Upper lobe of right lung (tissue), 1 donor: Measurements from ENCODE around the gene HDGFL2. TPM values are rescaled to one million over a fixed set of nuclear protein-coding genes. Genes with fewer than 3 reads are reported as not detected.
A peak's percentile ranks its signal among the peaks of the same experiment; 100 is the strongest.

Experiments
- ATAC-seq: fragments of 200-7000 bp; cut with Tn5 transposase; one replicate; pipeline ENCODE4 v1.9.1; 2020; ENCODE audit warnings: mild to moderate bottlenecking, moderate library complexity
- DNase-seq: peaks from one replicate; pipeline ENCODE4 v3.0.0-alpha.2; 2020
- H3K27ac ChIP-seq: fragments of 200-600 bp; one replicate; pipeline ENCODE4 v1.8.0; 2022
- H3K27me3 ChIP-seq: fragments of 200-600 bp; one replicate; pipeline ENCODE4 v1.8.0; 2022; ENCODE audit warnings: mild to moderate bottlenecking
- H3K36me3 ChIP-seq: fragments of 200-600 bp; one replicate; pipeline ENCODE4 v1.8.0; 2022
- H3K4me1 ChIP-seq: fragments of 200-600 bp; one replicate; pipeline ENCODE4 v1.8.0; 2022
- H3K4me3 ChIP-seq: fragments of 200-600 bp; one replicate; pipeline ENCODE4 v1.8.0; 2022; ENCODE audit warnings: mild to moderate bottlenecking
- H3K9me3 ChIP-seq: fragments of 200-600 bp; one replicate; pipeline ENCODE4 v1.8.0; 2022
- CTCF ChIP-seq: fragments of 200-600 bp; IDR thresholded peaks from one replicate; pipeline ENCODE4 v1.8.0; 2022; ENCODE audit warnings: antibody characterized with exemption
- intact Hi-C: fragments of 100-400 bp; cut with DNase I; formaldehyde crosslinking; loops from one replicate; pipeline ENCODE4 v1.11.0; 2022
- total RNA-seq: library from RNA; stranded (reverse); fragmentation: NEBNext Ultra II Directional; extraction: Animal tissue kit (Norgen Biotek cat#: 25700); gene quantifications from one replicate; pipeline ENCODE4 v1.2.1, GENCODE V29; 2021
- donor health status: DM: no; HTN: yes; CAD: no; lungs with severe emphysema.

The HDGFL2 gene
- total RNA-seq, 1 donor from 2014 or later: 30.6 TPM

- Histone ChIP-seq H3K27ac (no peak overlapping the region), H3K4me3 (no peak overlapping the region), H3K4me1 (no peaks in the 10 kb centered on the region), H3K36me3 (peaks cover 68% of the 10 kb centered on the region), H3K9me3 (no peaks in the 10 kb centered on the region), H3K27me3 (no peaks in the 10 kb centered on the region)
- no peak for DNase-seq
- no peak for TF ChIP-seq CTCF
- ATAC-seq: no peak
- intact Hi-C loops: no loop called here
Observed at GRCh38 chr19:4492337-4493103, 20.4 kb downstream of the HDGFL2 start.

- intact Hi-C loops: no loop called here
- DNase-seq (no peak), ATAC-seq (no peak)
- Histone ChIP-seq H3K9me3 (no peaks in the 10 kb centered on the region), H3K36me3 (peaks cover 76% of the 10 kb centered on the region), H3K27ac (no peak overlapping the region), H3K4me1 (no peaks in the 10 kb centered on the region), H3K4me3 (no peak overlapping the region), H3K27me3 (no peaks in the 10 kb centered on the region)
- TF ChIP-seq CTCF: no peak
Observed at GRCh38 chr19:4493104-4493928, 21.2 kb downstream of the HDGFL2 start.

GRCh38 chr19:4493929-4494690 is 22.0 kb downstream of the HDGFL2 start:
- H3K4me1 ChIP-seq: no peaks in the 10 kb centered on the region
- intact Hi-C loops: no loop called here
- H3K9me3 ChIP-seq: no peaks in the 10 kb centered on the region
- H3K36me3 ChIP-seq: peaks cover 79% of the 10 kb centered on the region
- no peak for ATAC-seq
- H3K27me3 ChIP-seq: no peaks in the 10 kb centered on the region
- no peak for TF ChIP-seq CTCF
- no peak for DNase-seq
- no peak overlapping the region for H3K4me3 ChIP-seq
- no peak overlapping the region for H3K27ac ChIP-seq

- ATAC-seq: no peak
- H3K36me3 ChIP-seq: peaks cover 73% of the 10 kb centered on the region
- no peak for TF ChIP-seq CTCF
Observed at GRCh38 chr19:4494691-4495064, 22.6 kb downstream of the HDGFL2 start.

GRCh38 chr19:4495471-4495870 is 23.4 kb downstream of the HDGFL2 start:
- TF ChIP-seq CTCF: peak; percentile 6
- Histone ChIP-seq H3K27me3 (no peaks in the 10 kb centered on the region), H3K36me3 (peaks cover 65% of the 10 kb centered on the region), H3K4me1 (no peaks in the 10 kb centered on the region), H3K9me3 (no peaks in the 10 kb centered on the region), H3K27ac (no peak overlapping the region), H3K4me3 (no peak overlapping the region)
- DNase-seq: no peak
- intact Hi-C loops: no loop called here
- ATAC-seq: no peak

More at GRCh38 chr19:4494691-4495064, 22.6 kb downstream of the HDGFL2 start:
- Histone ChIP-seq H3K4me3 (no peak overlapping the region), H3K4me1 (no peaks in the 10 kb centered on the region), H3K27me3 (no peaks in the 10 kb centered on the region), H3K27ac (no peak overlapping the region), H3K9me3 (no peaks in the 10 kb centered on the region)
- DNase-seq: no peak
- intact Hi-C loops: no loop called here
